Measurements from ENCODE around the gene DPY19L3. TPM values are rescaled to one million over a fixed set of nuclear protein-coding genes. Genes with fewer than 3 reads are reported as not detected.
"Not testable (repeated sequence)": the region's sequence is repeated elsewhere in the genome, so short reads cannot be mapped to it uniquely, and the experiment has no call there.

The DPY19L3 gene
- total and polyA plus RNA-seq, 8 donors = 31.5 to 79.9 (median 67.0) TPM

DNA sequence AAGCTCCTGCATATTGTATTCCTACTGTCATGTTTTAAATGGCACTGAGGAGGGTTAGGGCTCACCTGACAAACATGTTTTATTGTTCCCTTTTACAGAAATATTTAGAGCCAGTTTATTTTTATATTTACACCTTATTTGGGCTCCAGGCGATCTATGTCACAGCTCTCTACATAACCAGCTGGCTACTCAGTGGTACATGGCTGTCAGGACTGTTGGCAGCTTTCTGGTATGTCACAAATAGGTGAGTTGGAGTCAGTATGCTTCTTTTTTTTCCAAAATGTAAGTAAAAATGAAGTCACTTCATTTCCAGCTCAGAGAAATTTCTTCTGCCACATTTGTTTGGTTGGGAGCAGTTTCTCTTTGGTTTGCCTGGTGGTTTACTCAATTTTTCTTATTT lies 31.5 kb downstream of the DPY19L3 start:
- Histone ChIP-seq H3K27me3 (no peaks in the 10 kb centered on the region), H3K4me1 (no peaks in the 10 kb centered on the region), H3K36me3 (peaks cover 0 to 60% of the 10 kb centered on the region in 2 donors), H3K27ac (no peak overlapping the region), H3K9me3 (no peaks in the 10 kb centered on the region), H3K4me3 (no peak overlapping the region)
- intact Hi-C loops (cut with DNase I) = no loop called here
- DNase-seq (no peak), ATAC-seq (no peak)
- TF ChIP-seq, protein P1, sequence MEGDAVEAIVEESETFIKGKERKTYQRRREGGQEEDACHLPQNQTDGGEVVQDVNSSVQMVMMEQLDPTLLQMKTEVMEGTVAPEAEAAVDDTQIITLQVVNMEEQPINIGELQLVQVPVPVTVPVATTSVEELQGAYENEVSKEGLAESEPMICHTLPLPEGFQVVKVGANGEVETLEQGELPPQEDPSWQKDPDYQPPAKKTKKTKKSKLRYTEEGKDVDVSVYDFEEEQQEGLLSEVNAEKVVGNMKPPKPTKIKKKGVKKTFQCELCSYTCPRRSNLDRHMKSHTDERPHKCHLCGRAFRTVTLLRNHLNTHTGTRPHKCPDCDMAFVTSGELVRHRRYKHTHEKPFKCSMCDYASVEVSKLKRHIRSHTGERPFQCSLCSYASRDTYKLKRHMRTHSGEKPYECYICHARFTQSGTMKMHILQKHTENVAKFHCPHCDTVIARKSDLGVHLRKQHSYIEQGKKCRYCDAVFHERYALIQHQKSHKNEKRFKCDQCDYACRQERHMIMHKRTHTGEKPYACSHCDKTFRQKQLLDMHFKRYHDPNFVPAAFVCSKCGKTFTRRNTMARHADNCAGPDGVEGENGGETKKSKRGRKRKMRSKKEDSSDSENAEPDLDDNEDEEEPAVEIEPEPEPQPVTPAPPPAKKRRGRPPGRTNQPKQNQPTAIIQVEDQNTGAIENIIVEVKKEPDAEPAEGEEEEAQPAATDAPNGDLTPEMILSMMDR (IDR thresholded peaks at IDR 0.05) = no peak

DNA sequence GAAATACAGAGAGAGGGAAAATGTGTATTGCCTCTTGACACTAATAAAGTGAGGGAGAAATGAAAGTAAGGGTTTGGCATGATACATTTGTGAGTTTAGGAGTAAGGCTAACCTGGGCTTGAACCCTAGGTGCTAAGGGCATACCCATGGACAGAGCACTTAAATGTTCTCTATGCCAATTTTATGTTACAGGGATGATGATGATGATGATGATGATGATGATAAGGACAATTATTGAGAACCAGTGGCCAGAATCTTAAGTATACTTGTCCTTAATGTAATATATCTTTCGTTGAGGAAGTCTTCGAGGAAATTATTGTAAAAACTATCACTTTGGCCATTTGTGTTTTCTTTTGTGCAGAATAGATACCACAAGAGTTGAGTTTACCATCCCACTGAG lies 33.2 kb downstream of the DPY19L3 start:
- Histone ChIP-seq H3K27ac (no peak overlapping the region), H3K36me3 (peaks cover 0 to 70% of the 10 kb centered on the region in 2 donors), H3K4me1 (no peaks in the 10 kb centered on the region), H3K27me3 (no peaks in the 10 kb centered on the region), H3K4me3 (no peak overlapping the region), H3K9me3 (no peaks in the 10 kb centered on the region)
- TF ChIP-seq, protein P1 (IDR thresholded peaks at IDR 0.05) = no peak
- intact Hi-C loops (cut with DNase I) = no loop called here
- DNase-seq (no peak), ATAC-seq (no peak)

DNA sequence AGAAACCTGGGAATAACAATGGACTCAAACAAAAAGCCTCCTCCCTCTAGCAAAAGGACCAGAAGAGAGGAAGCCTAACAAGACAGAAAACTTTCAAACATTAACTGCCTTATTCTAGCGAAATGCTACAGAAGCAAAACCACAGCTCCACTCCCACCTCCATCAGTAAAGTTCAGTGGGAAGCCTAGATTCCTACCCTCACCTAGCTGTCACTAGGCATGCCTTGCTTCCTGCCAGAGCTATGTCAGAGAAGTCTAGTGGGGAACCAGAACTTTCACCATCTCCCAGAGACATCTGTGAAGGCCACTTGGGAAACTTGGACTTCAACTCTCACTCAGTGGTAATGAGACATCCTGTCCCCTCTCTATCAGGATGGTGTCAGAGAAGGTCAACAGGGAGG lies 37.1 kb downstream of the DPY19L3 start:
- ATAC-seq (no peak), DNase-seq (no peak)
- intact Hi-C loops (cut with DNase I) = no loop called here
- TF ChIP-seq, protein P1 (IDR thresholded peaks at IDR 0.05) = no peak
- peaks cover 0 to 40% of the 10 kb centered on the region in 2 donors for H3K36me3 ChIP-seq
- peak overlapping the region in 1 of 2 donors; percentile 55 for H3K27ac ChIP-seq
- no peak overlapping the region for H3K4me3 ChIP-seq
- H3K27me3 ChIP-seq = no peaks in the 10 kb centered on the region
- no peaks in the 10 kb centered on the region for H3K9me3 ChIP-seq
- H3K4me1 ChIP-seq = no peaks in the 10 kb centered on the region

DNA sequence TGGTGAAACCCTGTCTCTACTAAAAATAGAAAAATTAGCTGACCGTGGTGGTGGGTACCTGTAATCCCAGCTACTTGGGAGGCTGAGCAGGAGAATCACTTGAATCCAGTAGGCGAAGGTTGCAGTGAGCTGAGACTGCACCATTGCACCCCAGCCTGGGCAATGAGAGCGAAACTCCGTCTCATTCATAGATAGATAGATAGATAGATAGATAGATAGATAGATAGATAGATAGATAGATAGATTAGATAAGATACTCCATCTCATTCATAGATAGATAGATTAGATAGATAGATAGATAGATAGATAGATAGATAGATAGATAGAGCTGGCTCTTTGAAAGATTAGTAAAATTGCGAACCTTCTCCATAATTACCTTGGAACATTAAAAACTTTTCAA lies 42.0 kb downstream of the DPY19L3 start:
- H3K4me3 ChIP-seq; H3K4me1 ChIP-seq; DNase-seq; ATAC-seq; intact Hi-C loops (cut with DNase I); H3K27me3 ChIP-seq; H3K9me3 ChIP-seq; H3K27ac ChIP-seq: not testable (repeated sequence)
- H3K36me3 ChIP-seq = peaks cover 0 to 18% of the 10 kb centered on the region in 2 donors

DNA sequence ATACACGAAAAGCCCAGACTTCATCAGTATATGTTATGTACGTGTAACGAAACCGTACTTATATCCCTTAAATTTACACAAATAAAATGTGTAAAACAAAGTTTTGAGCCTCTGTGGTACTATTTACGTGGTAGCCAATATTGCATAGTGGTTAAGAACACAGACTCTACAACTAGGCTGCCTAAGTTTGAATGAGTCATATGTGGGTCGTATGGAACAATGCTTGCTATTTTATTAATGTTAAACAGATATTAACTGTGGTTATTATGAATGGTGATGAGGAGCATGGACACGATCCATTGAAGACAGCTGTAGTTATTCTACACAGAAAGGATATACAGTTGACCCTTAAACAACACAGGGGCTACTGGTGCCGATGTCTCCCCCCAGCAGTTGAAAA lies 42.5 kb downstream of the DPY19L3 start:
- TF ChIP-seq, protein P1 (IDR thresholded peaks at IDR 0.05) = no peak
- Histone ChIP-seq H3K9me3 (no peaks in the 10 kb centered on the region), H3K27me3 (no peaks in the 10 kb centered on the region), H3K27ac (no peak overlapping the region), H3K36me3 (peaks cover 0 to 14% of the 10 kb centered on the region in 2 donors), H3K4me1 (no peaks in the 10 kb centered on the region), H3K4me3 (no peak overlapping the region)
- ATAC-seq (no peak), DNase-seq (no peak)
- intact Hi-C loops (cut with DNase I) = no loop called here

DNA sequence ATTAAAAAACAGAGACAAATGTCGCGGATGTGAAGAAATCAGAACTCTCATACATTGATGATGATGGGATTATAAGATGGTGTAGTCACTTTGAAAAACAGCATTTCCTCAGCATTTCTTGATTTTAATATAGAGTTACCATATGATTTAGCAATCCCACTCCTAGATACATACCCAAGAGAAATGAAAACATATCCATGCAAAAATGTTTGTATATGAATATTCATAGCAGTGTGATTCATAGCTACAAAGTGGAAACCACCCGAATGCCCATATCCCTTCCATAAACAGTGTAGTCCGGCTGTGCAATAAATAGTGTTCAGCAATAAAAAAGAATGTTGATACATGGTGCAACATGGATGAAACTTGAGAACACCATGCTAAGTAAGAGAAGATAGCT lies 44.6 kb downstream of the DPY19L3 start:
- H3K27me3 ChIP-seq = no peaks in the 10 kb centered on the region
- no peak for DNase-seq

More for the DNA sequence above, 44.6 kb downstream of the DPY19L3 start:
- ATAC-seq = no peak
- Histone ChIP-seq H3K36me3 (peaks cover 0 to 18% of the 10 kb centered on the region in 2 donors), H3K27ac (no peak overlapping the region), H3K4me3 (no peak overlapping the region), H3K9me3 (no peaks in the 10 kb centered on the region), H3K4me1 (no peaks in the 10 kb centered on the region)
- intact Hi-C loops (cut with DNase I) = no loop called here
- TF ChIP-seq, protein P1 (IDR thresholded peaks at IDR 0.05) = no peak

Data from left lung (tissue), 10 donors.